ENCODE data around the gene RNF39.
"Not testable (repeated sequence)": the region's sequence is repeated elsewhere in the genome, so short reads cannot be mapped to it uniquely, and the experiment has no call there.

Gene RNF39

DNA sequence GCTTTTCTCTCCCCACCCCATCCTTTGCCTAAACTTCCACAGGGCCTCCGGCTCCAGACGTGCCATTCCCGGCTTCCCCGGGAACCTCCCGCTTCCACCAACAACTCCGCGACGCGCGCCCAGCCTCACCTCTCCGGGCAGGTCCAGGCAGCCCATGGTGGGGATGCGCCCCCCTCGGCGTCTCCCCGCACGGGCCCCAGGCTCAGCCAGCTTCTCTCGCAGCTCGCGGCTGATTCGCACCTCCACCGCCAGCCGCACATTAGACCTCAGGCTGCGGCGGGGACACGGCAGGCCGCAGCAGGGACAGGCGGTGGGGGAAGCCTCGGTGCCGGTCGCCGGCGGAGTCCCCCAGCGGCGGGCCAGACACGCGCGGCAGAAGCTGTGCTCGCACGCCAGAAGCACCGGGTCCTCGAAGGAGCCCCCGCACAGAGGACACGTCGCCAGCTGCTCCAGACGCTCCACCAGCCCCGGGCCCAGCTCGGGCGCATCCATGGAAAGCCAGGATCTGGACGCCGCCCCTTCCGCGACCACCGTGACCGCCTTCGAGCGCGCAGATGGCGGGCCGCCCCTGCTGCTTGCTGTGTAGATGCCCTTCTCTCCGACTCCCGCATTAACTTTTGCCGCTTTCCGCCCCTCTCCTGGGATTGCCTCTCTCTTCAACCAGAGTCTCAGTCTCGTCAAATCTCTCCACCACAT is at the start of gene RNF39:
TSS of gene RNF39 (minus strand) at position 676 of the 696 bp plus-strand sequence. CDS start at position 492, 184 bp downstream.
- DNase-seq, result no peak

DNA sequence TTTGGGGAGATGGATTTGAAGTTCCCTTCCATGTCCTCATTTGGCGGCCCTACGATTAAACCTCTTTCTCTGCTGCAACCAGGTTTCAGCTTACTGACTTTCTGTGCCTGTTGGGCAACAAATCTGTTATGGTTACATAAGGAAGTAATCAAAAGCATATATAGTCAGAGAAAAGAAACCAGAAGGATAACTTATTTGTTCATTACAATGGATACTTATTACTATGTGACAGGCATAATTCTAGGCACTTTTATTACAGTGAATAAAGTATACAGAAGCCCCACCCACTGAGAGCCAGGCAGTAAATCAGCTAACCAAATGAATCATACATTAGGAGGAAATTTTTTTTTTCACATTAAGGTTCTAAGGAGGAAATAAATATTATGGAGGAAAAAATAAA is 46.9 kb upstream of the RNF39 start:
- no peak for DNase-seq

GRCh38 chr6:30121446-30122366 is 46.1 kb upstream of the RNF39 start:
- DNase-seq, result no peak

GRCh38 chr6:30118691-30119090 is 43.1 kb upstream of the RNF39 start:
- DNase-seq, result not testable (repeated sequence)

- no peak for DNase-seq
Observed at GRCh38 chr6:30116724-30117123, 41.2 kb upstream of the RNF39 start.

DNA sequence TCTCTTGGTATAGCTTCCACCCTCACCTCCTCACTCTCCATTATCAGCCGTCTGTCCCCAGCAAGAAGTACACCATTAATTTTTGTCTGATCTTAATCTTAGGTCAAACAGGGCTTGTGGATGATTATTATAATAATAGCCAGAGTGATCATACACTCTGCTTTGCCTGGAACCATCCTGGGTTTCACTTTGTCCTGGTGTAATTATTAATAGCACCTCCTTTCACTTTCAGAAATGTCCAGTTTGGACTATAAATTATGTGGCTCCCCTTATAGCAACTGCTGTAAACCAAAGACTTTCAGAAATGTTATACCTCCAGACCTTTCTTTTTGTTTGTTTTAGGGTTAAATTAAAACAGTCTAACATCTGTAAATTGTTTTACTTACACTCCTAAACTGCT is 38.3 kb upstream of the RNF39 start:
- no peak for DNase-seq

- DNase-seq, result no peak
Observed at GRCh38 chr6:30113003-30113759, 37.6 kb upstream of the RNF39 start, which contains the start of gene TRIM31. Gene TRIM31, minus strand, starts transcription at chr6:30113090. Its CDS starts 285 bp downstream, at chr6:30112805.

GRCh38 chr6:30112402-30112994 is 36.9 kb upstream of the RNF39 start:
- no peak for DNase-seq

GRCh38 chr6:30111266-30111856 is 35.8 kb upstream of the RNF39 start:
- no peak for DNase-seq

DNA sequence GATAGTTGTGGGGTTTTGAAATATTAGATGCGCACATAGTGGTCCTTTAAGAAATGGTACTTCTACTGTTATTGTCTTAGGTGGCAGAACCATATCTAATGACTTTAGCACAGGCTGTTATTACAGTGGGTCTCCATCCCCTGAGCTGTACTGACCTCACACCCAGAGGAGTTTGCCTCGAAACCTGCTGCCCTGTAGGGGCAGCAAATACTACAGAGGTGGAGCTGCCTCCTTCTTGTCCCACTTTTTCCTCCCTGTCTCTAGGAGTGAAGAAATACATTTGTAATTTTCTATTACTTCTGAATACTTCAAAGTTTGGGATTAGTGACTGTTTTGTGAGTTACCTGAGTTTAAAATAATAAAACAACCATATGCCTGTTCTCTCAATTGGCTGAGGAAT is 29.1 kb upstream of the RNF39 start:
- no peak for DNase-seq

GRCh38 chr6:30103872-30104179 is 28.3 kb upstream of the RNF39 start:
- DNase-seq, result no peak

- peak in 55 of 56 donors; percentile 2 to 88 (median 54) for DNase-seq
Observed at GRCh38 chr6:30102970-30103871, 27.7 kb upstream of the RNF39 start.

GRCh38 chr6:30102414-30102969 is 26.9 kb upstream of the RNF39 start:
- no peak for DNase-seq

DNA sequence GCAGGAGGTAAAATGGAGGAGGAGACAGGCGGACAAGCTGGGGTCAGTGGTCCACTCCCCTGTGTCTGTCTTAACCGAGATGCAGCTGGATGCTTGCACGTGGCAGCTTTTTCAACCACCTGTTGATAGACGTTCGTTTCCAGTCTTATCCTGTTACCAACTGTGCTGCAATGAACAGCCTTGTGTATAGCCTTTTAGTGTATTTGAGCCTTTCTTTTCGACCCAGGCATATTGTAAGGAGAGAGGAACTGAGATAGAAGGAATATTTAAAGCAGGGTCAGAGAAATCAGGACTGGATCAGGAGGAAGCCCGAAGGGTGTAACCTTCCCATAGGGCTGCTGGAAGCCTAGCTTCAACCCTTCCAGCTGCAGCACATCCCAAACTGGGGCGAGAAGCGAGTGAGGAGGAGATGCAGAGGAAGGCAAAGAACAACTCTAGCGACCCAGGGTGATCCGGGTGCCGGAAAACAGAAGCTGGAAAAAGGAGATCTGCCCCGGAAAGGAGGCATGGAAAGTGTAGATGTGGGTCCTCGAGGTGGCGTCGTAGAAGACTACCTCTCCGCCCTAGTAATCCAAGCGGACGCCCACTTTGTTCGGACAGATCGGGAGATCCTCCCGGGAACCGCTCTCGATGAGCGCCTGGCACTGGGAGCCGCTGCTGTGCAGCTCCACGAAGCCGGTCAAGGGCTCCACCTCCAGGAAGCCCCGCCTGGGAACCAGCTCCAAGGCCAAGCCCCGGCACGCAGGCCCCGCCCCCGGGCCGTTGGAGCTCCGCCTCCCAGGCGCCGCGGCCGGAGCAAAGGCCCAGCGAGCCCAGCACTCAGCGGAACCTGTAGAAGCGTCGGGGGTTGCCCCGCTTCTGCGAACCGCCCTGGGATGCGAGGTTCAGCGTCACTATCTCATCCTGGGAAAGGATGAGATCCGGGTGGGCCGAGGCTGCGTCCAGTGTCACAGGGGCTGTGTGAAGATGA is 26.2 kb upstream of the RNF39 start:
- DNase-seq, result peak in 55 of 56 donors; percentile 10 to 86 (median 54)

DNA sequence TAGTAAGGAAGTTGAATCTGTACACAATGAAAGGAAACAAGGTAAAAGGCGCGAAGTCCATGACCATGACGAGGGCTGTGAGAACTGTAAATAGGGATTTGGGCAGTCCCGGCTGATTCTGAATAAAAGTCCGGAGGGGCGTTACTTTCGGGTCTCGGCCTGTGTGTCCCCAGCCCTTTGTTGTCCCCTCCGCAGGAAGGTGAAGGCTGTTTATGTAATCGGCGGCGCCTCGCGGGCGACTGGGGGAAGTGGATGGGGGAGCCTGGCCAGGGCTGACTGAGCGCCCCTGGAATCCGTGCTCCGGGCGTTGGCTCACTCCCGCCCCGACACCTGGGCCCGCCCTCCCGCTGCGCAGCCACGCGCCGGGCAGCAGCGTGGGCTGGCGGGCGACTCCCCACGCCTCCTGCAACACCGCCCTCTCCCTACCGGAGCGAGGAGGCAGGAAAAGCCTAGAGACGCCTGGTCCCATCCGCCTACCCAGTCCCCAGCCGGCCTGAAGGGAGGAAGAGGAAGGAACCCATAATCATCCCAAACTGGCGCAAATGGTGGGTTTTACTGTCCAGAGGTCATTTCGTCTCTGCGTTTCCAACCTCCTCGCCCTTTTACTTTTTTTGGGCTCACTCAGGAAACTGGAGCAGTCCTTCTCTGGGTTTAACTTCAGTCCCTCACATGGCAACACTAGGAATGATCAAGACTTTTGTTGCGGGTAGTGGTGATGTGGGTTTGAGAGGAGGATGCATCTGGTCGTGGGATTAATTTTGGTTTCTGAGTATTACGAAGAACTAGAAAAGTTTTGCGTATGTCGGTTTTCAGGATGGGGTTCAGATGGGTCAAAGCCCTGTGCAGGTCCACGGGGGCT is 25.2 kb upstream of the RNF39 start:
- no peak for DNase-seq

DNA sequence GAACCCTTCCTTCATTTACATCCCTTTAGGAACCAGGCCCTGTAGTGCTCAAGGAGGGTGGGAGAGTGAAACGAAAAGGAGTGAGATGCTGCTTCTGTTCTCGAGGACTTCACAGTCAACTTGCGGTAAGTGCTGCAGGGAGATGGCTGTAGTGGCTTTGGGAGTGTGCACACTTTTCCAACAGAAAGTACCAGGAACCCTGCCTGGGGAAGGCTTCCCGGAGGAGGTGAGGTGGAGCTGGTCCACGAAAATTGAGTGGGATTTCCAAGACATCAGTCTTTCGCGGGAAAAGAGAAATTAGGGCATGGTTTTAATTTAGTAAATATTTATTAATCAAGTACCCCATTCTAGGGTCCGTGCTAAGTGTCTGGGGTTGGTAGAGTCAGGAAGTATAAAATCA is 24.6 kb upstream of the RNF39 start:
- DNase-seq, result no peak
